Endothelial cell (in vitro differentiated cells): Measurements from ENCODE around the gene SCYL2. TPM values are rescaled to one million over a fixed set of nuclear protein-coding genes. Genes with fewer than 3 reads are reported as not detected.
"Not testable (repeated sequence)": the region's sequence is repeated elsewhere in the genome, so short reads cannot be mapped to it uniquely, and the experiment has no call there.

ENCODE experiments used
- DNase-seq: peaks from one replicate; pipeline ENCODE4 v3.0.0; 2021; ENCODE audit warnings: low spot score
- H3K27ac Mint-ChIP-seq: one replicate; pipeline ENCODE4 v1.8.0; 2021; ENCODE audit warnings: mixed read lengths, inconsistent platforms; ENCODE audit not compliant: unreplicated experiment
- H3K27me3 Mint-ChIP-seq: one replicate; pipeline ENCODE4 v1.8.0; 2021; ENCODE audit warnings: mild to moderate bottlenecking, moderate library complexity, mixed read lengths, inconsistent platforms; ENCODE audit not compliant: unreplicated experiment
- H3K36me3 Mint-ChIP-seq: one replicate; pipeline ENCODE4 v1.8.0; 2021; ENCODE audit warnings: mild to moderate bottlenecking, low read depth, mixed read lengths, inconsistent platforms; ENCODE audit not compliant: unreplicated experiment
- H3K4me1 Mint-ChIP-seq: one replicate; pipeline ENCODE4 v1.8.0; 2021; ENCODE audit warnings: mild to moderate bottlenecking, mixed read lengths, inconsistent platforms; ENCODE audit not compliant: unreplicated experiment
- H3K4me3 Mint-ChIP-seq: one replicate; pipeline ENCODE4 v1.8.0; 2021; ENCODE audit warnings: mild to moderate bottlenecking, mixed read lengths, inconsistent platforms; ENCODE audit not compliant: unreplicated experiment
- H3K9me3 Mint-ChIP-seq: one replicate; pipeline ENCODE4 v1.8.0; 2021; ENCODE audit warnings: mixed read lengths, inconsistent platforms; ENCODE audit not compliant: unreplicated experiment
- CTCF ChIP-seq: fragments of 200-600 bp; sonication (generic); IDR thresholded peaks from one replicate; pipeline ENCODE4 v1.5.0; 2021; ENCODE audit warnings: antibody characterized with exemption; ENCODE audit not compliant: unreplicated experiment
- long read RNA-seq: library from polyadenylated mRNA; unstranded; transcript quantifications from one replicate; pipeline ENCODE4 v2.0.0, GENCODE V29; 2020; ENCODE audit not compliant: unreplicated experiment
- total RNA-seq: library from RNA; stranded (reverse); fragmentation: NEBNext Ultra II Directional; extraction: Animal tissue kit (Norgen Biotek cat#: 25700); gene quantifications from one replicate; pipeline ENCODE4 v1.2.1, GENCODE V29; 2021; ENCODE audit not compliant: unreplicated experiment

Gene SCYL2
- 56.9 TPM for total RNA-seq
- long read RNA-seq, full-length matches to known transcripts, result 1 of 8 reads
- long read RNA-seq, partial matches to known transcripts, result 4 of 8 reads
- long read RNA-seq, other reads (novel, unspliced or antisense), result 3 of 8 reads

- TF ChIP-seq CTCF, result no peak
- Mint-ChIP-seq H3K27me3 (peaks cover 7% of the 10 kb centered on the region), H3K9me3 (no peaks in the 10 kb centered on the region), H3K27ac (peak within 1 kb of the TSS; percentile 96), H3K4me1 (peaks cover 14% of the 10 kb centered on the region), H3K36me3 (peaks cover 3% of the 10 kb centered on the region), H3K4me3 (peak within 1 kb of the TSS; percentile 88)
- DNase-seq, result peak; percentile 94
Measured at GRCh38 chr12:100266835-100267602, at the start of gene SCYL2, which contains the start of gene DEPDC4. Gene SCYL2, plus strand, starts transcription at chr12:100267177. Its CDS starts 15,794 bp downstream, at chr12:100282971. Gene DEPDC4, minus strand, starts transcription at chr12:100267079. Its CDS starts 3 bp downstream, at chr12:100267076.

GRCh38 chr12:100219328-100220109 lies 47.5 kb upstream of the SCYL2 start:
- no peaks in the 10 kb centered on the region for H3K27me3 Mint-ChIP-seq
- H3K4me3 Mint-ChIP-seq, result no peak overlapping the region
- no peak for DNase-seq
- no peaks in the 10 kb centered on the region for H3K9me3 Mint-ChIP-seq
- H3K27ac Mint-ChIP-seq, result peak overlapping the region; percentile 22
- H3K4me1 Mint-ChIP-seq, result peaks cover 6% of the 10 kb centered on the region
- TF ChIP-seq CTCF, result no peak
- H3K36me3 Mint-ChIP-seq, result no peaks in the 10 kb centered on the region

- Mint-ChIP-seq H3K4me1 (peaks cover 6% of the 10 kb centered on the region), H3K4me3 (no peak overlapping the region), H3K27ac (no peak overlapping the region), H3K27me3 (no peaks in the 10 kb centered on the region), H3K36me3 (no peaks in the 10 kb centered on the region), H3K9me3 (no peaks in the 10 kb centered on the region)
- TF ChIP-seq CTCF, result no peak
- no peak for DNase-seq
Measured at GRCh38 chr12:100221523-100221922, 45.5 kb upstream of the SCYL2 start.

GRCh38 chr12:100222173-100222572 lies 44.8 kb upstream of the SCYL2 start:
- H3K4me3 Mint-ChIP-seq, DNase-seq, H3K9me3 Mint-ChIP-seq, H3K27me3 Mint-ChIP-seq, H3K4me1 Mint-ChIP-seq, H3K27ac Mint-ChIP-seq, H3K36me3 Mint-ChIP-seq: not testable (repeated sequence)

- no peak for DNase-seq
- Mint-ChIP-seq H3K9me3 (no peaks in the 10 kb centered on the region), H3K4me3 (no peak overlapping the region), H3K4me1 (no peaks in the 10 kb centered on the region), H3K27me3 (peaks cover 2% of the 10 kb centered on the region), H3K36me3 (no peaks in the 10 kb centered on the region), H3K27ac (no peak overlapping the region)
- no peak for TF ChIP-seq CTCF
Measured at GRCh38 chr12:100225491-100225890, 41.5 kb upstream of the SCYL2 start.
